NCI-H1105 treated with DMSO at 0.1 percent for 48 hours (cell line): ENCODE results near the gene FRK.
"Not testable (repeated sequence)": the region's sequence is repeated elsewhere in the genome, so short reads cannot be mapped to it uniquely, and the experiment has no call there.

Experiments used
- DNase-seq: peaks from one replicate; lab custom pipeline; 2025; lab: John Stamatoyannopoulos, UW

Gene FRK

GRCh38 chr6:116008470-116009243, 52.0 kb downstream of the FRK start:
- no peak for DNase-seq

- no peak for DNase-seq
Measured at GRCh38 chr6:116004841-116005815, 55.6 kb downstream of the FRK start.

GRCh38 chr6:116003668-116004067, 57.0 kb downstream of the FRK start:
- DNase-seq, result no peak

GRCh38 chr6:116002756-116003155, 57.9 kb downstream of the FRK start:
- DNase-seq, result no peak

GRCh38 chr6:115999235-115999634, 61.5 kb downstream of the FRK start:
- no peak for DNase-seq

- no peak for DNase-seq
Measured at GRCh38 chr6:115997990-115998585, 62.6 kb downstream of the FRK start.

GRCh38 chr6:115986026-115986425, 74.7 kb downstream of the FRK start:
- no peak for DNase-seq

- no peak for DNase-seq
Measured at GRCh38 chr6:115984809-115985208, 75.9 kb downstream of the FRK start.

- DNase-seq, result no peak
Measured at GRCh38 chr6:115983998-115984397, 76.7 kb downstream of the FRK start.

GRCh38 chr6:115982453-115982852, 78.2 kb downstream of the FRK start:
- DNase-seq, result no peak

GRCh38 chr6:115977220-115977619, 83.5 kb downstream of the FRK start:
- no peak for DNase-seq

- DNase-seq, result no peak
Measured at GRCh38 chr6:115976321-115976870, 84.3 kb downstream of the FRK start.

GRCh38 chr6:115972679-115973078, 88.0 kb downstream of the FRK start:
- no peak for DNase-seq

GRCh38 chr6:115971785-115972184, 88.9 kb downstream of the FRK start:
- no peak for DNase-seq

GRCh38 chr6:115969930-115970273, 90.8 kb downstream of the FRK start:
- no peak for DNase-seq

GRCh38 chr6:115969207-115969929, 91.3 kb downstream of the FRK start:
- DNase-seq, result no peak

GRCh38 chr6:115960286-115960685, 100.4 kb downstream of the FRK start:
- not testable (repeated sequence) for DNase-seq

- no peak for DNase-seq
Measured at GRCh38 chr6:115958958-115959357, 101.7 kb downstream of the FRK start.

- DNase-seq, result no peak
Measured at GRCh38 chr6:115954740-115955139, 106.0 kb downstream of the FRK start.

- DNase-seq, result no peak
Measured at GRCh38 chr6:115948751-115949150, 111.9 kb downstream of the FRK start.

GRCh38 chr6:115947966-115948541, 112.6 kb downstream of the FRK start:
- no peak for DNase-seq
